ENCODE data around the gene EVC.

- no peak for TF ChIP-seq FOXM1 (IDR thresholded peaks at IDR 0.05; ENCODE audit: borderline replicate concordance)
- TF ChIP-seq NFRKB (IDR thresholded peaks at IDR 0.05) = no peak
- TF ChIP-seq ELF4 (IDR thresholded peaks at IDR 0.05) = no peak
- no peak for TF ChIP-seq ARNT (IDR thresholded peaks at IDR 0.05)
- TF ChIP-seq CTBP1 (IDR thresholded peaks at IDR 0.05; ENCODE audit: borderline replicate concordance) = no peak
- no peak for TF ChIP-seq SP1 (IDR thresholded peaks at IDR 0.05)
- TF ChIP-seq FOXK2 (IDR thresholded peaks at IDR 0.05) = no peak
- no peak for TF ChIP-seq ZNF384 (IDR thresholded peaks at IDR 0.05)
- TF ChIP-seq SUZ12 (IDR thresholded peaks at IDR 0.05) = no peak
- no peak for TF ChIP-seq HDGF (IDR thresholded peaks at IDR 0.05; ENCODE audit: borderline replicate concordance)
- TF ChIP-seq TARDBP (IDR thresholded peaks at IDR 0.05) = no peak
Measured at GRCh38 chr4:5773271-5773555, 62.2 kb downstream of the EVC start.
